Hepatocyte (in vitro differentiated cells): ENCODE results near the gene FOXA1. TPM values are rescaled to one million over a fixed set of nuclear protein-coding genes. Genes with fewer than 3 reads are reported as not detected.
A peak's percentile ranks its signal among the peaks of the same experiment; 100 is the strongest.

Experiments
- DNase-seq: peaks from one replicate; pipeline ENCODE4 v3.0.0-alpha.2; 2016; ENCODE audit warnings: low spot score
- H2AFZ ChIP-seq: fragments of 200-600 bp; sonication (generic); 2 replicates; pipeline ENCODE4 v1.6.0; 2016; ENCODE audit warnings: antibody characterized with exemption, mild to moderate bottlenecking
- H3K27ac ChIP-seq: fragments of 200-600 bp; sonication (generic); 2 replicates; pipeline ENCODE4 v1.5.1; 2016; ENCODE audit warnings: mild to moderate bottlenecking
- H3K27me3 ChIP-seq: fragments of 200-600 bp; sonication (generic); 2 replicates; pipeline ENCODE4 v1.6.1; 2016
- H3K36me3 ChIP-seq: fragments of 200-600 bp; sonication (generic); replicated peaks from 2 replicates; pipeline ENCODE4 v1.5.1; 2016; ENCODE audit warnings: low read depth; ENCODE audit not compliant: insufficient read depth
- H3K4me1 ChIP-seq: fragments of 200-600 bp; sonication (generic); 2 replicates; pipeline ENCODE4 v1.5.1; 2016; ENCODE audit warnings: mild to moderate bottlenecking, moderate library complexity; ENCODE audit not compliant: insufficient read depth
- H3K4me2 ChIP-seq: fragments of 200-600 bp; sonication (generic); 2 replicates; pipeline ENCODE4 v1.6.0; 2016
- H3K4me3 ChIP-seq: fragments of 200-600 bp; sonication (generic); 2 replicates; pipeline ENCODE4 v1.5.1; 2016; ENCODE audit warnings: mild to moderate bottlenecking
- H3K79me2 ChIP-seq: fragments of 200-600 bp; sonication (generic); 2 replicates; pipeline ENCODE4 v1.6.0; 2017; ENCODE audit warnings: mild to moderate bottlenecking
- H3K9me2 ChIP-seq: fragments of 200-600 bp; sonication (generic); replicated peaks from 2 replicates; pipeline ENCODE4 v1.6.0; 2017; ENCODE audit warnings: mild to moderate bottlenecking; ENCODE audit not compliant: insufficient read depth
- H3K9me3 ChIP-seq: fragments of 200-600 bp; sonication (generic); 2 replicates; pipeline ENCODE4 v1.5.1; 2016; ENCODE audit warnings: low read depth, mild to moderate bottlenecking
- H4K20me1 ChIP-seq: fragments of 200-600 bp; sonication (generic); 2 replicates; pipeline ENCODE4 v1.6.0; 2016; ENCODE audit warnings: mild to moderate bottlenecking; ENCODE audit not compliant: insufficient read depth, poor library complexity, severe bottlenecking
- EZH2 ChIP-seq: fragments of 200-600 bp; sonication (generic); IDR thresholded peaks from 2 replicates; pipeline ENCODE4 v1.6.1; 2016; ENCODE audit warnings: antibody characterized with exemption, mild to moderate bottlenecking, borderline replicate concordance
- EZH2phosphoT487 ChIP-seq: fragments of 200-600 bp; sonication (generic); IDR thresholded peaks from one replicate; pipeline ENCODE4 v1.6.1; 2018; ENCODE audit warnings: antibody characterized with exemption, mild to moderate bottlenecking, low read depth, moderate library complexity; ENCODE audit not compliant: unreplicated experiment, severe bottlenecking
- WGBS: methylation state at CpG from one replicate; pipeline ENCODE4 v1.1.6; 2016; ENCODE audit warnings: low lambda C conversion rate; ENCODE audit errors: missing lambda C conversion rate; 5-methylcytosine and 5-hydroxymethylcytosine counted together
- polyA plus RNA-seq: library from polyadenylated mRNA; unstranded; fragments of >200 nt; fragmentation: Nextera tagmentation; extraction: Ambion mirVana; gene quantifications from 2 replicates; pipeline ENCODE4 v1.2.1, GENCODE V29; 2016
- total RNA-seq: library from RNA; depleted of rRNA; stranded (reverse); fragments of >200 nt; gene quantifications from 2 replicates; pipeline ENCODE4 v1.2.3, GENCODE V29; 2014
- TF ChIP-seq, protein P1 (sequence below): fragments of 200-600 bp; sonication (generic); IDR thresholded peaks from 2 replicates; pipeline ENCODE4 v1.5.1; 2016; ENCODE audit warnings: antibody characterized with exemption, mild to moderate bottlenecking; ENCODE audit not compliant: poor library complexity

The FOXA1 gene
- total RNA-seq, result 87.9 and 89.2 TPM in 2 replicates
- 75.3 and 85.7 TPM in 2 replicates for polyA plus RNA-seq

DNA sequence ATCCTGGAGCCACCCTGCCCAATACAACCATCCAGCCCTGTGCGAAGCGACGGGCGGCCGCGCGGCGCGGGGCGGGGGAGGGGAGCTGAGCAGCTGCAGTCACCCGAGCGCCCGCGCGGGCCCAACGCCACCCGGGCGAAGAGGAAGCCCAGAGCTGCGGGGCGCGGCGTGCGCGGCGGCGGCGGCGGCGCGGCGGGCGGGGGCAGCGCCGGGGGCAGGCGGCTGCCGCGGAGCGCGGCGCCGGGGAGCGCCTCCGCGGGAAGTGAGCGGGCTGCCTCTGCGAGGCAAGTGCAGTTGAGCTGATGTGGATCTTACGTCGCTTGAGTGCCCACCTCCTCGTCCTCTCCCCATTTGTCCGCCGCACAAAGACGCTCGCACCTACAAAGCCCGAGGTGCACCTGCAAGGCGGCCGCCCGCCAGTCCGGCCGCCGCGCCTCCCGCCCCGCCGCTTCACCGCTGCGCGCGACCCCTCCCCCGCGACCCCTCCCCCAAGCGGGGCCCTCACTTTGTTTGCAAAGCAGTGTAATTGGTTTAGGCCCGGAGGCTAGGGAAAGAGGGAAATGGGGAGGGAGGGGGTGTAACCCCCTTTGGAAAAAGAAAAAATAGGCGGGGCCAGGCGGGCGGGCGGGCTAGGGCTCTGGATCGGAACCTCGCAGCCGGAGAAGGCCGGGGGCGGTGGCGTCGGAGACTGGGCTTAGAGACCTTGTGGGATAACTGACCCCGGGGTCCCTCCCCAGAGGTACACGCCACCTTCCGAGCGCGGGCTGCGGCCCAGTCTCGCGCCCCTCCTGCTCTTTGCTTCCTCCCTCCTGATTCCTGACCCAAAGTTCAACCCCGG, at the start of gene FOXA1, which contains the start of gene TTC6:
FOXA1 (minus strand) TSS at position 279 of the 838 bp plus-strand sequence; CDS start at position 2, 277 bp downstream.
TTC6 (plus strand) TSS at position 659 of the 838 bp plus-strand sequence. CDS start 26,436 bp downstream, outside the sequence.
- peak; percentile 80 for DNase-seq
- H3K4me3 ChIP-seq, result peak within 1 kb of the TSS; percentile 55
- H3K4me1 ChIP-seq, result peaks cover 11% of the 10 kb centered on the region
- H3K9me3 ChIP-seq, result no peaks in the 10 kb centered on the region
- H2AFZ ChIP-seq, result peak within 1 kb of the TSS; percentile 18
- no peaks in the 10 kb centered on the region for H3K36me3 ChIP-seq
- TF ChIP-seq, protein P1, sequence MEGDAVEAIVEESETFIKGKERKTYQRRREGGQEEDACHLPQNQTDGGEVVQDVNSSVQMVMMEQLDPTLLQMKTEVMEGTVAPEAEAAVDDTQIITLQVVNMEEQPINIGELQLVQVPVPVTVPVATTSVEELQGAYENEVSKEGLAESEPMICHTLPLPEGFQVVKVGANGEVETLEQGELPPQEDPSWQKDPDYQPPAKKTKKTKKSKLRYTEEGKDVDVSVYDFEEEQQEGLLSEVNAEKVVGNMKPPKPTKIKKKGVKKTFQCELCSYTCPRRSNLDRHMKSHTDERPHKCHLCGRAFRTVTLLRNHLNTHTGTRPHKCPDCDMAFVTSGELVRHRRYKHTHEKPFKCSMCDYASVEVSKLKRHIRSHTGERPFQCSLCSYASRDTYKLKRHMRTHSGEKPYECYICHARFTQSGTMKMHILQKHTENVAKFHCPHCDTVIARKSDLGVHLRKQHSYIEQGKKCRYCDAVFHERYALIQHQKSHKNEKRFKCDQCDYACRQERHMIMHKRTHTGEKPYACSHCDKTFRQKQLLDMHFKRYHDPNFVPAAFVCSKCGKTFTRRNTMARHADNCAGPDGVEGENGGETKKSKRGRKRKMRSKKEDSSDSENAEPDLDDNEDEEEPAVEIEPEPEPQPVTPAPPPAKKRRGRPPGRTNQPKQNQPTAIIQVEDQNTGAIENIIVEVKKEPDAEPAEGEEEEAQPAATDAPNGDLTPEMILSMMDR, result no peak
- TF ChIP-seq EZH2 (no peak), EZH2phosphoT487 (no peak)
- under 1% methylated on average over 24 of the region's 92 CpGs for WGBS
- peaks cover 61% of the 10 kb centered on the region for H3K79me2 ChIP-seq
- H4K20me1 ChIP-seq, result no peaks in the 10 kb centered on the region
- peak within 1 kb of the TSS; percentile 95 for H3K27ac ChIP-seq
- no peaks in the 10 kb centered on the region for H3K9me2 ChIP-seq
- peak within 1 kb of the TSS; percentile 87 for H3K4me2 ChIP-seq
- peaks cover 64% of the 10 kb centered on the region for H3K27me3 ChIP-seq

DNA sequence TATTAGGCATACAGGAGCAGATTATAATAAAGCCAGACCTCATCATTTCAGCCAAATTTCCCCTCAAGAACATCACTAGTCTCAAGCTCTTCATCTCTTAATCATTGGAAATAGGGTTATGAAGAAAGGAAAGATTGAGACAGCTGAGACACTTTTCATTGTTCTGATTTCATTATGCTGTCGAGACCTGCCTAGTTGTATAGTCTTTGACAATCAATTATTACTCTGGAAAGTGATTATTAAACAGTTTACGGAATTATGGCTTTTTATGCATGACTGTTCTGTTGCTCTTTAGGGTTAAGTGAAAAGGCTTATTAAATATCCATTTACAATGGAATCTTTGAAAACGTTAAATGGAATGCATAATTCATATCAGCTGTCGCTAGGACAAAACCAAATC, 48.7 kb upstream of the FOXA1 start:
- Histone ChIP-seq H3K4me1 (no peaks in the 10 kb centered on the region), H3K9me3 (no peaks in the 10 kb centered on the region), H2AFZ (no peak overlapping the region), H3K27ac (no peak overlapping the region), H4K20me1 (no peaks in the 10 kb centered on the region), H3K4me3 (no peak overlapping the region), H3K27me3 (no peaks in the 10 kb centered on the region), H3K36me3 (no peaks in the 10 kb centered on the region), H3K79me2 (no peaks in the 10 kb centered on the region), H3K4me2 (no peak overlapping the region), H3K9me2 (no peaks in the 10 kb centered on the region)
- TF ChIP-seq EZH2phosphoT487, result no peak
- DNase-seq, result no peak
- 49% methylated on average over 4 of the region's 4 CpGs for WGBS

DNA sequence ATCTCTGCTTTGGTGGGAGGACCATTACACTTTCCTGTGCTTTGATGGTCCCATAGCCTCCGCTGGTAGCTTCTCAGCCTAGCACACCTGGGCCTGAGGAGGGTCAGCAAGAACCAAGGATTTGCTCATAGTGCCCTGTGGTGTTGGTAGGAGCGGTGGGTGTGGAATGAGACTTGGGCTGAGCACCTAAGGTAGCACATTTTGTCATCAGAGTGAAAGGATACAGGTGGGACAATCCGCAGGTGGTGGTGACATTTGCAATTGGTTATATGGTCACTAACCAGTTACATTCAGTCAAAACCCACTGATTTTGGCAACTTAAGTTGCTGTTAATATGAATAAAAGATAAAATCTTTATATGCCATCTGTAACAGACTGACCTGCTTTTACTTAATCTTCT, 47.1 kb upstream of the FOXA1 start:
- no peaks in the 10 kb centered on the region for H3K9me2 ChIP-seq
- no peak for DNase-seq

More for the DNA sequence above, 47.1 kb upstream of the FOXA1 start:
- Histone ChIP-seq H3K9me3 (no peaks in the 10 kb centered on the region), H3K4me1 (no peaks in the 10 kb centered on the region), H4K20me1 (no peaks in the 10 kb centered on the region), H3K36me3 (no peaks in the 10 kb centered on the region), H3K27me3 (no peaks in the 10 kb centered on the region), H3K27ac (no peak overlapping the region), H3K4me2 (no peak overlapping the region), H3K79me2 (no peaks in the 10 kb centered on the region), H3K4me3 (no peak overlapping the region), H2AFZ (no peak overlapping the region)
- no peak for TF ChIP-seq EZH2
- TF ChIP-seq, protein P1, result no peak
- no peak for TF ChIP-seq EZH2phosphoT487
- WGBS, result 92% methylated on average over 3 of the region's 3 CpGs
